ENCODE measurements around the gene SLC40A1. TPM values are rescaled to one million over a fixed set of nuclear protein-coding genes. Genes with fewer than 3 reads are reported as not detected.

The SLC40A1 gene
- total RNA-seq, 1 donor from 2014 or later: 151 TPM

- ATAC-seq (no peak), DNase-seq (ENCODE audit: low spot score) (no peak)
These were observed 37.2 kb downstream of the SLC40A1 start for GRCh38 chr2:189543367-189543766.

GRCh38 chr2:189542145-189542882 lies 38.3 kb downstream of the SLC40A1 start:
- no peak for DNase-seq (ENCODE audit: low spot score)
- peak; percentile 70 for ATAC-seq

- DNase-seq (ENCODE audit: low spot score) (no peak), ATAC-seq (peak; percentile 87)
These were observed 39.0 kb downstream of the SLC40A1 start for GRCh38 chr2:189541591-189541990.

- DNase-seq (ENCODE audit: low spot score): no peak
- ATAC-seq: no peak
These were observed 40.0 kb downstream of the SLC40A1 start for GRCh38 chr2:189540551-189540950.

- ATAC-seq: no peak
- no peak for DNase-seq (ENCODE audit: low spot score)
These were observed 42.2 kb downstream of the SLC40A1 start for GRCh38 chr2:189538402-189538801.

GRCh38 chr2:189536830-189537229 lies 43.8 kb downstream of the SLC40A1 start:
- ATAC-seq: no peak
- no peak for DNase-seq (ENCODE audit: low spot score)

GRCh38 chr2:189534854-189535832 lies 45.4 kb downstream of the SLC40A1 start:
- DNase-seq (ENCODE audit: low spot score): no peak
- ATAC-seq: peak; percentile 51

GRCh38 chr2:189533288-189534035 lies 47.1 kb downstream of the SLC40A1 start:
- ATAC-seq (peak; percentile 55), DNase-seq (ENCODE audit: low spot score) (no peak)

GRCh38 chr2:189530965-189531637 lies 49.5 kb downstream of the SLC40A1 start:
- no peak for DNase-seq (ENCODE audit: low spot score)
- ATAC-seq: no peak

- ATAC-seq (no peak), DNase-seq (ENCODE audit: low spot score) (no peak)
These were observed 52.0 kb downstream of the SLC40A1 start for GRCh38 chr2:189528617-189529016.

GRCh38 chr2:189527812-189528592 lies 52.6 kb downstream of the SLC40A1 start:
- DNase-seq (ENCODE audit: low spot score) (no peak), ATAC-seq (peak; percentile 34)

- ATAC-seq (peak; percentile 31), DNase-seq (ENCODE audit: low spot score) (no peak)
These were observed 53.4 kb downstream of the SLC40A1 start for GRCh38 chr2:189527041-189527750.

GRCh38 chr2:189526241-189526640 lies 54.3 kb downstream of the SLC40A1 start:
- DNase-seq (ENCODE audit: low spot score) (no peak), ATAC-seq (no peak)

- no peak for DNase-seq (ENCODE audit: low spot score)
- no peak for ATAC-seq
These were observed 55.8 kb downstream of the SLC40A1 start for GRCh38 chr2:189524746-189525145.

GRCh38 chr2:189522435-189523151 lies 58.0 kb downstream of the SLC40A1 start:
- DNase-seq (ENCODE audit: low spot score): no peak
- ATAC-seq: peak; percentile 67

- DNase-seq (ENCODE audit: low spot score) (no peak), ATAC-seq (peak; percentile 78)
These were observed 58.7 kb downstream of the SLC40A1 start for GRCh38 chr2:189521699-189522434.

GRCh38 chr2:189519631-189520387 lies 60.8 kb downstream of the SLC40A1 start:
- ATAC-seq (no peak), DNase-seq (ENCODE audit: low spot score) (no peak)
